Calu3 (cell line): ENCODE measurements around the gene EPOP. TPM values are rescaled to one million over a fixed set of nuclear protein-coding genes. Genes with fewer than 3 reads are reported as not detected.

Experiments
- BruUV-seq: library from RNA; stranded (reverse); fragments of 400-500 nt; replicated peaks from 2 replicates; lab custom pipeline; 2021; lab: Mats Ljungman, UMichigan
- CTCF ChIA-PET: fragments of 300-600 bp; sonication (Branson Sonifier 250); formaldehyde crosslinking; loops from one replicate; lab custom pipeline; 2022; ENCODE audit warnings: antibody characterized with exemption; lab: Charles Lee
- DNase-seq: peaks from one replicate; pipeline ENCODE4 v3.0.0; 2022
- H3K27ac Mint-ChIP-seq: one replicate; pipeline ENCODE4 v1.8.0; 2022; ENCODE audit warnings: mixed read lengths; ENCODE audit not compliant: unreplicated experiment
- H3K27me3 Mint-ChIP-seq: one replicate; pipeline ENCODE4 v1.8.0; 2022; ENCODE audit warnings: mixed read lengths; ENCODE audit not compliant: unreplicated experiment
- H3K36me3 Mint-ChIP-seq: one replicate; pipeline ENCODE4 v1.8.0; 2022; ENCODE audit warnings: mild to moderate bottlenecking, moderate library complexity, mixed read lengths; ENCODE audit not compliant: insufficient read depth, unreplicated experiment
- H3K4me1 Mint-ChIP-seq: one replicate; pipeline ENCODE4 v1.8.0; 2022; ENCODE audit warnings: mild to moderate bottlenecking, low read depth, mixed read lengths; ENCODE audit not compliant: unreplicated experiment
- H3K4me3 Mint-ChIP-seq: one replicate; pipeline ENCODE4 v1.8.0; 2022; ENCODE audit warnings: mild to moderate bottlenecking, low read depth, moderate library complexity, mixed read lengths; ENCODE audit not compliant: unreplicated experiment
- H3K9me3 Mint-ChIP-seq: one replicate; pipeline ENCODE4 v1.8.0; 2022; ENCODE audit warnings: low read depth, mixed read lengths; ENCODE audit not compliant: unreplicated experiment
- intact Hi-C: fragments of 100-400 bp; cut with micrococcal nuclease; formaldehyde crosslinking; loops from one replicate; pipeline ENCODE4 v1.10.0; 2022; ENCODE audit not compliant: unreplicated experiment
- total RNA-seq: library from RNA; stranded (reverse); gene quantifications from 2 replicates; pipeline ENCODE4 v1.2.3, GENCODE V29; 2022
- TF ChIP-seq, protein P1 (sequence below): fragments of 200-600 bp; IDR thresholded peaks from one replicate; pipeline ENCODE4 v1.8.0; 2022; ENCODE audit warnings: antibody characterized with exemption; ENCODE audit not compliant: unreplicated experiment

Gene EPOP
- total RNA-seq, 1 experiment from 2014 or later, result 15.3 TPM

DNA sequence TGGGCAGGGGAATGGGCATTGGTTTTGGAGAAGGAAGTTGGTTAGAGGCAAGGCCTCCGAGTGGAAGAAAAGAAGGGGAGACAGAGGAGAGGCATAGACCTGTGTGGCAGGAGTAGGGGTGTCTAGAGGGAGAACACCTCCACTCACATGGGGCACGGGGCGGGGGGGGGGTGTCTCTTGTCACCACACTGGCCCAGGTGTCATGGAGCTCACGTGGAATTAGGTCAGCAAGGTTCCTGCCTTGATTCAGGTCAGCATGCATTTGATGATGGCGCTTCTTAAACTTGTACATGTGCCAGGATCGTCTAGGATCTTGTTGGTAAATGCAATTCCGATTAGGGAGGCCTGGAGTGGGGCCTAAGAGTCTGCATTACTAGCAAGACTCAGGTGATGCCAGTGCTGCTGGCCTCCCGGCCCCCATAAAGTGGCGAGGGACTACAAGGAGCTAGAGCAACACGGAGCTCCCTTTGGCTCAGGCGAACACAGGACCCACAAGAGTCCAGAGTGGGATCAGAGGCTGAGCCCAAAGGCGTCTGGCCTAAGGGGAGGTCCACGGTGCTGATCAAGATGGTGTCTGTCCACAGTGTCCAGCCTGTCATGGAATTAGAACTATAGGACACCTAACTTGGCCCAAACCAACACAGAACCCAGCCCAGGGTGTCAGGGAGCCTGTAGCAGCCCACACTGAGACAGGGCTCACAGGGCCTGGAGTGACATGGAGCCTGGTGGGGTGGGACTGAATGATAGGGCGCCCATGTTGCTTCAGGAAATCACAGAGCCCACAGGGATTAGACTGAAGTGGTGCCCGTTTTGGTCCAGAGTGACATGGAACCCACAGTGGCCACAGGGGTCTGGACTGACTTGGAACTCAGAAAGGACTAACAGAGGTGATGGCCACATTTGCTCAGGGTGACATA is 16.7 kb downstream of the EPOP start:
- Mint-ChIP-seq H3K27ac (peak overlapping the region; percentile 31), H3K9me3 (no peaks in the 10 kb centered on the region), H3K27me3 (peaks cover 47% of the 10 kb centered on the region), H3K4me3 (peak overlapping the region; percentile 36), H3K36me3 (peaks cover 13% of the 10 kb centered on the region), H3K4me1 (peaks cover 30% of the 10 kb centered on the region)
- DNase-seq, result no peak
- CTCF ChIA-PET, result interaction anchor here (0.7 to 6.8 kb wide), 7 partner anchors 10 to 269 kb away, joined by 3 to 64 read pairs (median 4); no protein-coding TSS in a partner anchor
- TF ChIP-seq, protein P1, sequence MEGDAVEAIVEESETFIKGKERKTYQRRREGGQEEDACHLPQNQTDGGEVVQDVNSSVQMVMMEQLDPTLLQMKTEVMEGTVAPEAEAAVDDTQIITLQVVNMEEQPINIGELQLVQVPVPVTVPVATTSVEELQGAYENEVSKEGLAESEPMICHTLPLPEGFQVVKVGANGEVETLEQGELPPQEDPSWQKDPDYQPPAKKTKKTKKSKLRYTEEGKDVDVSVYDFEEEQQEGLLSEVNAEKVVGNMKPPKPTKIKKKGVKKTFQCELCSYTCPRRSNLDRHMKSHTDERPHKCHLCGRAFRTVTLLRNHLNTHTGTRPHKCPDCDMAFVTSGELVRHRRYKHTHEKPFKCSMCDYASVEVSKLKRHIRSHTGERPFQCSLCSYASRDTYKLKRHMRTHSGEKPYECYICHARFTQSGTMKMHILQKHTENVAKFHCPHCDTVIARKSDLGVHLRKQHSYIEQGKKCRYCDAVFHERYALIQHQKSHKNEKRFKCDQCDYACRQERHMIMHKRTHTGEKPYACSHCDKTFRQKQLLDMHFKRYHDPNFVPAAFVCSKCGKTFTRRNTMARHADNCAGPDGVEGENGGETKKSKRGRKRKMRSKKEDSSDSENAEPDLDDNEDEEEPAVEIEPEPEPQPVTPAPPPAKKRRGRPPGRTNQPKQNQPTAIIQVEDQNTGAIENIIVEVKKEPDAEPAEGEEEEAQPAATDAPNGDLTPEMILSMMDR, result no peak
- intact Hi-C loops, result no loop called here
- no TSS peak for BruUV-seq

DNA sequence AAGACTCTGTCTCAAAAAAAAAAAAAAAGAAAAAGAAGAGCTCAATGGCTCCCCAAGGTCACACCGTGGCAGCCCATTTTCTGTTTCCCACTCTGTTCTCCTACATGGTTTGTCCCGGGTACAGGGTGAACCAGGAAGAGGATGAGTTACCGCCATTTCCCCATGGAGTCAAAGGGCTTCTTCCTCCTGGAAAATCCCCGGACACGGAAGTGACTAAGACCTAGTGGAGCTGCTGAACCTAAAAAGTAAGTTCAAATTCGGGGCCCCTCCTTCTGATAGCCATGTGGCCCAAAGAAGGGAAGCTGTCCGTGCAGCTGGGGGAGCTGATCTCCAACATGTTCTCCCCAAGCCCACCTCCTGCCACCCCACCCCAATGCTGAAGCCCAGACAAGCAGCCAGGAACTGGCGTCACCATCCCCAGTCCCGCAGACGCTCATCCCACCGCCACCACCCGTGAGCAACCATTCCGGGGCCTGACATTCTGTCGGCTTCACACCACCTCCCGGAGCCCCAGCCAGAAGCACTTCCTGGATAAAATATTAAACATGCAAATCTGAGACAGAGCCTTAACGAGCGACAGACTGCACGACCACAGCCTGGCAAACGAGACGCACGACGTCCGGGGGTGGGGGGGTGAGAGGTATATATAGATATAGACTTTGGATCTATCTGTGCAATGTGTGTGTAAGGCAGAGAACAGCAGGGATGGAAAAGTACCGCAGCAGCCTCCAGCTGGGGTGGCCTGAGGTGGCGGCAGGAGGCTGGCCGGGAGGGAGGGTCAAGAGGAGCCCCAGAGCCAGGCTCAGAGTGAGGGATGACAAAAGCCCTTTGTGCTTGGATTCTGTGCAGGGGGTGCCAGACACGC is 17.6 kb downstream of the EPOP start:
- H3K36me3 Mint-ChIP-seq, result peaks cover 13% of the 10 kb centered on the region
- H3K4me3 Mint-ChIP-seq, result peak overlapping the region; percentile 36
- CTCF ChIA-PET, result interaction anchor here (0.7 to 6.8 kb wide), 10 partner anchors 8 to 144 kb away, joined by 3 to 64 read pairs (median 4); no protein-coding TSS in a partner anchor
- peaks cover 49% of the 10 kb centered on the region for H3K27me3 Mint-ChIP-seq
- BruUV-seq, result no TSS peak
- peak overlapping the region; percentile 31 for H3K27ac Mint-ChIP-seq
- TF ChIP-seq, protein P1, result no peak
- peaks cover 30% of the 10 kb centered on the region for H3K4me1 Mint-ChIP-seq
- peak; percentile 88 for DNase-seq
- no peaks in the 10 kb centered on the region for H3K9me3 Mint-ChIP-seq
- intact Hi-C loops, result no loop called here

DNA sequence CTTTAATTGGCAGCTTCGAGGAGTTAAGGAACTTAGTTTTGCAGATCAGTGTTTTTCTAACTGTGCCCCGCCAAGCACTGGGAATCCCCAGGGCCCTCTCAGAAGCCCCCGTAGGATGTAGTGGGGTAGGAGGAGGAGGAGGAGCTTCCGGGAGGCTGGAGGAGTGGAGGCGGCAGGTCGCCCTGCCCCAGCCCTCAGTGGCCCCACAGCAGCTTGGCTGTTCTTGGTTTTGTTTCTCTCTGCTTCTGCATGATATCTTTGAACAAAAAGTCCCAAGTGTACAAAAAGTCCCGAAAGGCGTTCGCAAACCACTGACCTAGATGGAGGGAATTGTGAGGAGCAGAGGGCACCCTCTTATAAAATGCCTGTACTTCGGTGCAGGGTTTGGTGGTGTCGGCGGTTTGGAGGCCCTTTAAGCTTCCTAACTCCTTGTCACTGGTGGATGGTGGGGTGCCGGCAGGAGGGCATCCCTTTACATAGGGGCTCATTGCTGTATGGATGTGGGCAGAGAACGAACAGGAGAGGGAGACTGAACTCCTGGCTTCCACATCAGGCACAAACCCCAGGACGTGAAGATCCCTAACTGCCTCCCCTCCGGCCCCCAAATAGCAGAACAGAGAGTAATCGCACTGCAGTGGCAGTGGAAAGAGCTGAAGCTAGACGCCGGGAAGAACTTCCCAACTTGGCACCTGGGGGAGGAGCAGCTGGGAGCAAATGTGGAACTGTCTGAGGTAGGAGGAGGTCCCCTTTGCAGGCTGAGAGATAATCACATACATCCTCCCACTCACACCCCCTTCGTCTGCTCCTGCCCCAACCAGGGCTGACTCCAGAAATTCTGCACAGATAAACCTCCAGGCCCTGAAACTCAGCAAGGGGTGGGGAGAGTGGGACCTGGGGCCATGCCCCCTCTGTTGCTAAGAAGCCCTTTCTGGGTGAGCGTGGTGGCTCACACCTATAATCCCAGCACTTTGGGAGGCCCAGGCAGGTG is 20.1 kb downstream of the EPOP start:
- DNase-seq, result no peak
- H3K27ac Mint-ChIP-seq, result no peak overlapping the region
- TF ChIP-seq, protein P1, result no peak
- CTCF ChIA-PET, result interaction anchor here (0.5 to 6.8 kb wide), 6 partner anchors 8 to 303 kb away, joined by 4 to 64 read pairs (median 14); partner anchors contain the start of genes SOCS7 and SRCIN1
- BruUV-seq, result no TSS peak
- intact Hi-C loops, result no loop called here
- no peak overlapping the region for H3K4me3 Mint-ChIP-seq
- peaks cover 13% of the 10 kb centered on the region for H3K36me3 Mint-ChIP-seq
- H3K4me1 Mint-ChIP-seq, result peaks cover 22% of the 10 kb centered on the region
- no peaks in the 10 kb centered on the region for H3K9me3 Mint-ChIP-seq
- peaks cover 68% of the 10 kb centered on the region for H3K27me3 Mint-ChIP-seq
